Mammary epithelial cell (primary cell): ENCODE results near the gene EPB41L4A.

Experiments used
- CTCF ChIP-seq, 2 donors: IDR thresholded peaks in 1 of 2; conservative IDR thresholded peaks in 1 of 2; 2 replicates each; pipeline ENCODE4 v1.5.1; 2011 to 2012; ENCODE audit warnings: inconsistent platforms in 2 of 2, low read length in 2 of 2, mild to moderate bottlenecking in 2 of 2, control low read depth in 1 of 2, low read depth in 1 of 2; ENCODE audit not compliant: insufficient read depth in 1 of 2; ENCODE audit errors: extremely low read depth in 1 of 2
- EZH2 ChIP-seq: IDR thresholded peaks from 2 replicates; pipeline ENCODE4 v1.6.1; 2012; ENCODE audit warnings: low read length, inconsistent platforms, borderline replicate concordance

DNA sequence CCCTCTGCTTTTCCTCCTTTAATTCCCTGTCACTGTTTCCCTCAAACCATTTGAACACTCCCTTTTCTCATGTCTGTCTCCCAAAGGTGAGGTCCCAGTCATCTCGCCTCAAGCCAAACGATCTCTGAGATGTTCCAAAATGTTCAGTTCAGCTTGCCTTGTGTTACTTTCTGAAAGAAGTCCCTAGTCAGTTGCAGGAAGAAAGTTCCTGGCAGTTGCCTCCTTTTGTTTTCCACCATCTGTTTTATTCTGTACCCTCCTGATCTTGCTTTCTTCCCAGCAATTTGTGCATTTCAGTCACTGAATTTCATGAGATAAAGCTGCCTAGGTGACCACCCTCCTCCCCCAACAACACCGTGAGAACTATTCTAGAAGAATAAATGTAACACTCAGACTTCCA is 277.5 kb downstream of the EPB41L4A start:
- TF ChIP-seq EZH2 = no peak
- no peak for TF ChIP-seq CTCF (conservative IDR thresholded peaks at IDR 0.05 in 1 of 2, IDR thresholded peaks at IDR 0.05 in 1 of 2; ENCODE audit: extremely low read depth in 1 of 2, insufficient read depth in 1 of 2, low read depth in 1 of 2, low read length in 2 of 2)
